Adrenal gland (tissue), 5 donors: Measurements from ENCODE around the gene FRMD8.

Source experiments
- CTCF ChIP-seq, 6 experiments: fragments of 450-650 bp in 4 of 6; fragments of 200-600 bp in 2 of 6; sonication (generic) in 1 of 6; IDR thresholded peaks; 1 replicate in 5 of 6; 2 replicates in 1 of 6; pipeline versions ENCODE4 v1.5.1 to v1.8.0; 2016 to 2021; ENCODE audit warnings: antibody characterized with exemption in 6 of 6, mild to moderate bottlenecking in 2 of 6, moderate library complexity in 1 of 6
- POLR2A ChIP-seq, 2 donors: fragments of 450-650 bp; IDR thresholded peaks; one replicate each; pipeline ENCODE4 v1.6.1; 2017; ENCODE audit warnings: antibody characterized with exemption in 2 of 2, mild to moderate bottlenecking in 2 of 2, moderate library complexity in 1 of 2
- donor health status: DM: no; HTN: no; CAD: no.

DNA sequence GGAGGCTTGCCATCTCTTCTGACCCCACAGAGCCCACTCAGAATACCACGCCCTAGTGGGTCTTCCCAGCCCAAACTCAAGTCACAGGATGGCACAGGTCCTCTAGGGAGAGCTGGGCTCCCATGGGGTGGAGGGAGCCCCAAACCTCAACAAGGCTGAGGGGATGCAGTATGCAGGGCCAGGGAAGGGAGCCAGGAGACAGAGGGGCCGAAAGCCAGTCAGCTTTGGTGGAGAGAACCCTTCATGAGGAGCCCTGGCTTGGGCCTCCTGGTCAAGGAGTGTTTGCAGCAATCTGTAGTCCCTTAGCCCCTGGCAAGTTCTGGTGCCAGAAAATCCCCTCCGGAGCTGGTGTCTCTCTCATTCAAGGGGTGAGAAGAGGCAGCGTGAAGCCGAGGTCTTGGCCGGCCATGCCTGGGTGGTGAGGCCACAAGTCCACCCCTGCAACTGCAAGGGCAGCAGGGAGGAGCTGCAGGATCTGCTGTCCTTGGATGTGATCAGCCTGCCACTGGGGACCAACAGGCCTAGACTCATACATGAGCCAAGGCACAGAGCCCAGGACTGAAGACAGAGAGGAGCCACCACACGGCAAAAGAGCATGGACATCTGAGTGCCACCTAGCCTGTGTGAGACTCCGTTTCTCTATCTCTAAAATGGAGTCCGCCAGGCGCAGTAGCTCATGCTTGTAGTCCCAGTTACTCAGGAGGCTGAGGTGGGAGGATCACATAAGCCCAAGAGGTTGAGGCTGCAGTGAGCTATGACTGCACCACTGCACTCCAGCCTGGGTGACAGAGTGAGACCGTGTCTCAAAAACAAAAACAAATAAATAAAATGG lies 60.2 kb downstream of the FRMD8 start:
- no peak for TF ChIP-seq CTCF (IDR thresholded peaks at IDR 0.05)
- TF ChIP-seq POLR2A (IDR thresholded peaks at IDR 0.05): peak in 1 of 2 donors; percentile 34
